A549 (cell line): ENCODE measurements around the gene DNAH17. TPM values are rescaled to one million over a fixed set of nuclear protein-coding genes. Genes with fewer than 3 reads are reported as not detected.

Experiments used
- ATAC-seq, 2 experiments: fragments of 200-7000 bp in 1 of 2; fragments of >200 bp in 1 of 2; cut with Nextera tagmentation in 1 of 2; cut with Tn5 transposase in 1 of 2; 3 replicates each; pipeline versions ENCODE4 v1.8.0 to v1.9.1; 2018 to 2020; ENCODE audit warnings: mild to moderate bottlenecking in 1 of 2, moderate library complexity in 1 of 2
- CTCF ChIA-PET: fragments of 300-600 bp; sonication (Branson Sonifier 250); formaldehyde crosslinking; extraction: SDS; loops from one replicate; lab custom pipeline; 2021; ENCODE audit warnings: antibody characterized with exemption, inconsistent platforms; lab: Yijun Ruan, JAX
- POLR2A ChIA-PET: fragments of 350-600 bp; formaldehyde crosslinking; extraction: SDS; loops from one replicate; lab custom pipeline; 2021; ENCODE audit warnings: antibody characterized with exemption, inconsistent platforms; lab: Yijun Ruan, JAX
- DNase-seq, 2 experiments: peaks; one replicate each; pipeline versions ENCODE4 v3.0.0 to v3.0.0-alpha.2; 2011 to 2016; ENCODE audit warnings: low read depth in 1 of 2, low spot score in 1 of 2
- FAIRE-seq: peaks from 2 replicates; lab custom pipeline; 2011; peaks lifted over from hg19 to GRCh38; lab: Jason Lieb, UNC
- H3K27ac ChIP-seq, 2 experiments: fragments of >200 bp; sonication (Bioruptor Twin); formaldehyde crosslinking; 3 replicates each; pipeline ENCODE4 v1.5.1; 2016 to 2017
- H3K4me1 ChIP-seq: fragments of >200 bp; sonication (Bioruptor Twin); formaldehyde crosslinking; 3 replicates; pipeline ENCODE4 v1.6.1; 2016
- H3K4me2 ChIP-seq: fragments of >200 bp; sonication (Bioruptor Twin); formaldehyde crosslinking; 3 replicates; pipeline ENCODE4 v1.6.1; 2016
- H3K4me3 ChIP-seq: fragments of >200 bp; sonication (Bioruptor Twin); formaldehyde crosslinking; 3 replicates; pipeline ENCODE4 v1.5.1; 2016
- H3K9me3 ChIP-seq: fragments of >200 bp; sonication (Bioruptor Twin); formaldehyde crosslinking; 3 replicates; pipeline ENCODE4 v1.6.1; 2016
- BHLHE40 ChIP-seq: IDR thresholded peaks from 2 replicates; pipeline ENCODE4 v1.6.1; 2012; ENCODE audit warnings: low read depth, low read length, inconsistent platforms
- CBX2 ChIP-seq: fragments of 200-600 bp; sonication (generic); IDR thresholded peaks from 2 replicates; pipeline ENCODE4 v1.6.1; 2016; ENCODE audit warnings: low read depth, mild to moderate bottlenecking, borderline replicate concordance
- CEBPB ChIP-seq, 2 experiments: fragments of >200 bp in 1 of 2; sonication (Bioruptor Twin) in 1 of 2; formaldehyde crosslinking in 1 of 2; IDR thresholded peaks; 2 replicates each; pipeline ENCODE4 v1.6.1; 2012 to 2016
- CHD4 ChIP-seq: fragments of 200-600 bp; sonication (generic); IDR thresholded peaks from 2 replicates; pipeline ENCODE4 v1.6.1; 2016; ENCODE audit warnings: antibody characterized with exemption, mild to moderate bottlenecking, borderline replicate concordance
- CTCF ChIP-seq: fragments of >200 bp; sonication (Bioruptor Twin); formaldehyde crosslinking; IDR thresholded peaks from 3 replicates; pipeline ENCODE4 v1.5.1; 2016
- EHMT2 ChIP-seq: fragments of 200-600 bp; sonication (generic); IDR thresholded peaks from 2 replicates; pipeline ENCODE4 v1.6.1; 2016; ENCODE audit warnings: antibody characterized with exemption, low read depth, mild to moderate bottlenecking, moderate library complexity
- ESRRA ChIP-seq: fragments of 150-350 bp; IDR thresholded peaks from 2 replicates; pipeline ENCODE4 v1.6.1; 2014; ENCODE audit warnings: mild to moderate bottlenecking, low read length, borderline replicate concordance
- GATA3 ChIP-seq: IDR thresholded peaks from 2 replicates; pipeline ENCODE4 v1.6.1; 2012; ENCODE audit warnings: borderline replicate concordance
- HES2 ChIP-seq: fragments of >200 bp; sonication (Bioruptor Twin); formaldehyde crosslinking; IDR thresholded peaks from 2 replicates; pipeline ENCODE4 v1.6.1; 2016
- HOXB13 ChIP-seq: fragments of 250-450 bp; sonication (Bioruptor Pico); IDR thresholded peaks from 2 replicates; pipeline ENCODE4 v1.5.0; 2020; ENCODE audit warnings: low read depth, mild to moderate bottlenecking, moderate library complexity
- HOXB5 ChIP-seq: fragments of 250-450 bp; sonication (Bioruptor Pico); IDR thresholded peaks from 2 replicates; pipeline ENCODE4 v1.5.0; 2020; ENCODE audit warnings: mild to moderate bottlenecking, moderate library complexity
- JUN ChIP-seq, 2 experiments: fragments of >200 bp; sonication (Bioruptor Twin); formaldehyde crosslinking; IDR thresholded peaks; 2 replicates in 1 of 2; 3 replicates in 1 of 2; pipeline ENCODE4 v1.6.1; 2016 to 2017
- KDM1A ChIP-seq: fragments of 200-600 bp; sonication (generic); IDR thresholded peaks from 2 replicates; pipeline ENCODE4 v1.6.1; 2016; ENCODE audit warnings: low read depth, mild to moderate bottlenecking
- NFE2L2 ChIP-seq: fragments of 150-350 bp; conservative IDR thresholded peaks from 2 replicates; pipeline ENCODE4 v1.6.1; 2014; ENCODE audit warnings: low read length
- NPAS2 ChIP-seq: fragments of 250-450 bp; sonication (Bioruptor Pico); IDR thresholded peaks from 2 replicates; pipeline ENCODE4 v1.8.0; 2022; ENCODE audit warnings: mild to moderate bottlenecking, moderate library complexity, borderline replicate concordance
- POLR2AphosphoS2 ChIP-seq: conservative IDR thresholded peaks from 2 replicates; pipeline ENCODE4 v1.6.1; 2012; ENCODE audit warnings: low read length, improper control_type of control experiment, inconsistent platforms
- RAD21 ChIP-seq, 2 experiments: fragments of >200 bp in 1 of 2; sonication (Bioruptor Twin) in 1 of 2; formaldehyde crosslinking in 1 of 2; IDR thresholded peaks in 1 of 2; conservative IDR thresholded peaks in 1 of 2; 2 replicates in 1 of 2; 3 replicates in 1 of 2; pipeline ENCODE4 v1.6.1; 2012 to 2018; ENCODE audit warnings: inconsistent platforms in 1 of 2
- RFX5 ChIP-seq: fragments of 450-650 bp; IDR thresholded peaks from 2 replicates; pipeline ENCODE4 v1.7.1; 2014; ENCODE audit warnings: antibody characterized with exemption, mild to moderate bottlenecking, moderate library complexity
- TP53 ChIP-seq: fragments of 250-450 bp; sonication (Bioruptor Pico); IDR thresholded peaks from 2 replicates; pipeline ENCODE4 v1.5.0; 2021; ENCODE audit warnings: mild to moderate bottlenecking, moderate library complexity
- ZFP36 ChIP-seq: fragments of 450-650 bp; IDR thresholded peaks from 2 replicates; pipeline ENCODE4 v1.6.1; 2014; ENCODE audit warnings: borderline replicate concordance; ENCODE audit not compliant: partially characterized antibody
- WGBS: methylation state at CpG from one replicate; pipeline ENCODE4 v1.1.6; 2017; ENCODE audit errors: missing lambda C conversion rate; 5-methylcytosine and 5-hydroxymethylcytosine counted together
- polyA plus RNA-seq, 4 experiments: library from polyadenylated mRNA; depleted of rRNA in 3 of 4; stranded (reverse); fragments of >200 nt; fragmentation: RNase III in 1 of 4; extraction: RNeasy Plus Mini Kit Qiagen cat#74134 plus additional on column Dnase treatment in 1 of 4; gene quantifications; 2 replicates in 3 of 4; 3 replicates in 1 of 4; pipeline ENCODE4 v1.2.3, GENCODE V29; 2011 to 2017
- TF ChIP-seq, protein P1 (sequence below): fragments of 150-350 bp; IDR thresholded peaks from 2 replicates; pipeline ENCODE4 v1.6.1; 2014; ENCODE audit warnings: low read depth, mild to moderate bottlenecking, low read length

DNAH17 gene
- polyA plus RNA-seq, 2 of the 4 experiments (the other 2 are of a cell fraction), result 0.21 to 0.26 TPM

- no peak for DNase-seq
- ChIA-PET CTCF (interaction anchor here (1.0 to 12.8 kb wide), 2 partner anchors 51 to 54 kb away, joined by 5 to 388 read pairs; partner anchors contain the start of gene SOCS3), POLR2A (interaction anchor here (0.7 kb wide), 1 partner anchor 9 kb away, joined by 3 read pairs; no protein-coding TSS in a partner anchor)
- WGBS, result 89% methylated on average over 24 of the region's 34 CpGs
- H3K4me3 ChIP-seq, result no peak overlapping the region
- no peak for ATAC-seq
- H3K4me1 ChIP-seq, result peaks cover 10% of the 10 kb centered on the region
- no peak for TF ChIP-seq JUN (IDR thresholded peaks at IDR 0.05)
- no peak for TF ChIP-seq POLR2AphosphoS2
- no peak for TF ChIP-seq RFX5
- TF ChIP-seq HES2, result no peak
- no peak for TF ChIP-seq HOXB13 (CRISPR knock-in tag)
- no peak for TF ChIP-seq CEBPB (IDR thresholded peaks at IDR 0.05)
- TF ChIP-seq ESRRA, result no peak
- no peak for TF ChIP-seq NPAS2 (CRISPR knock-in tag)
- TF ChIP-seq GATA3, result no peak
- TF ChIP-seq, protein P1, sequence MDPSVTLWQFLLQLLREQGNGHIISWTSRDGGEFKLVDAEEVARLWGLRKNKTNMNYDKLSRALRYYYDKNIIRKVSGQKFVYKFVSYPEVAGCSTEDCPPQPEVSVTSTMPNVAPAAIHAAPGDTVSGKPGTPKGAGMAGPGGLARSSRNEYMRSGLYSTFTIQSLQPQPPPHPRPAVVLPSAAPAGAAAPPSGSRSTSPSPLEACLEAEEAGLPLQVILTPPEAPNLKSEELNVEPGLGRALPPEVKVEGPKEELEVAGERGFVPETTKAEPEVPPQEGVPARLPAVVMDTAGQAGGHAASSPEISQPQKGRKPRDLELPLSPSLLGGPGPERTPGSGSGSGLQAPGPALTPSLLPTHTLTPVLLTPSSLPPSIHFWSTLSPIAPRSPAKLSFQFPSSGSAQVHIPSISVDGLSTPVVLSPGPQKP, result no peak
- no peak for TF ChIP-seq KDM1A
- no peak for TF ChIP-seq CHD4
- TF ChIP-seq CBX2, result no peak
- no peak for TF ChIP-seq BHLHE40
- TF ChIP-seq TP53 (CRISPR knock-in tag), result no peak
- TF ChIP-seq HOXB5 (CRISPR knock-in tag), result no peak
- TF ChIP-seq CTCF, result no peak
- TF ChIP-seq ZFP36, result no peak
- H3K9me3 ChIP-seq, result no peaks in the 10 kb centered on the region
- no peak overlapping the region for H3K4me2 ChIP-seq
- FAIRE-seq, result no peak
- no peak overlapping the region for H3K27ac ChIP-seq
Observed at GRCh38 chr17:78414178-78415162, 162.7 kb downstream of the DNAH17 start.

DNA sequence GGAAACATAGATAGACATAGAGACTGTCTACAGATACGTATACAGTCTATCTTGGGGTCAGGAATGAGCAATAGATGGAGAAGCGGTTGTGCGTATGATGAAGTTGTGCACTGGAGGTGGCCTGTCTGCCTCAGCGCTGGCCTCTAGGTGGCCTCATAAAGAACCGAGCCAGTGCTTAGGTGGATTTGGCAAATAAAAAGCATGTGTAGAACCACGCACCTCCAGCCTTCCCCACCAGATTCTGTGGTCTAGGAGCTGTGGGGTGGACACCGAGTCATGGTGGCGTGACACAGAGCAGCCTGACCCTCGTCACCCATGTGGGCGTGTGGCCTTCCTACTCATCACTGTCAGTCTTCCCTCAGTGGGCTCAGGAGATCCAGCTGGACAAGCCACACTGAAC, 164.8 kb downstream of the DNAH17 start:
- ChIA-PET CTCF (interaction anchor here (0.6 to 1.8 kb wide), 6 partner anchors 22 to 123 kb away, joined by 3 to 14 read pairs (median 4); no protein-coding TSS in a partner anchor), POLR2A (interaction anchor here (0.7 kb wide), 2 partner anchors 10 to 40 kb away, joined by 3 to 7 read pairs; no protein-coding TSS in a partner anchor)
- DNase-seq, result peak; percentile 51 to 58
- whole genome bisulfite sequencing, result 80% methylated on average over 10 of the region's 10 CpGs
- peaks cover 25% of the 10 kb centered on the region for H3K4me1 ChIP-seq
- H3K4me3 ChIP-seq, result no peak overlapping the region
- H3K4me2 ChIP-seq, result no peak overlapping the region
- ATAC-seq, result peak; percentile 51 to 69; a peak in 4 of 6 replicates
- no peak for FAIRE-seq
- no peaks in the 10 kb centered on the region for H3K9me3 ChIP-seq
- no peak overlapping the region for H3K27ac ChIP-seq
- TF ChIP-seq RAD21 (conservative IDR thresholded peaks at IDR 0.05 in 1 of 2, IDR thresholded peaks at IDR 0.05 in 1 of 2) (peak in 1 of 2 experiments; percentile 26; a peak in 1 of 5 replicates), KDM1A (no peak), CTCF (peak; percentile 51), NFE2L2 (no peak), EHMT2 (no peak)
- TF ChIP-seq, all 56 proteins: peak for 2
